ENCODE data around the gene UQCRHL.

The UQCRHL gene

DNA sequence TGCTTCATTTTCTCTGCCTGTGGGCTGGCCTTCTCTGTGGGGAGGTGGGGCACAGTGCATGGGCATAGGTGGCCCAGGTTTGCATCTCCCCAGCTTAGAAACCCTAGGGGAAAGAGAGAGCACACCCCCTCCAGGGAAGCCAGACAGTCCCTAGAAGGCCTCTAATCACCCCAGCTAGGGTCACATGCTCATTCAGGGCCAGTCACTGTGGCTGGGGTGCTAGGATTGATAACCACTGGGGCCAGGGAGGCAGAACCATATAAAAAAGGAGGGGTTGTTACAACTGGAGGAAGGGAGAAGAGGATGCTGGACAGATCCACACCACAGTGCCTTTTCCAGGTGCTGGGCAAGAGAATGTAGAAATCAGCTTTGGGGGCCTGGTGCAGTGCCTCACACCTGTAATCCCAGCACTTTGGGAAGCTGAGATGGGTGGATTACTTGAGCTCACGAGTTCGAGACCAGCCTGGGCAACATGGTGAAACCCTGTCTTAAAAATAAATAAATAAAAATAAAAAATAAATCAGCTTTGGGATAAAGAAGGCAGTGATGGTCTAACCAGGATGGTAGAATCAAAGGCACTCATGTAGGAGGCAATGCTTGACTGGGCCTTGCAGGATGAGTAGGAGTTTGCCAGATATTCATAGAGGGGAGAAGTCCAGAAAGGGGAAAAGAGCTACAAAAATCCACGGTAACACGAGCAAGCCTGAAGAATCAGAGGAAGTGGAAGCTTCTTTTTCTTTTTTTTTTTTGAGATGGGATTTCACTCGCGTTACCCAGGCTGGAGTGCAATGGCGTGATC is 29.3 kb downstream of the UQCRHL start:
- Histone ChIP-seq H3K9ac (ENCODE audit: low read length) (no peak overlapping the region), H3K27me3 (ENCODE audit: low read depth, low read length) (no peaks in the 10 kb centered on the region), H4K20me1 (ENCODE audit: insufficient read depth, low read length) (no peaks in the 10 kb centered on the region), H3K4me2 (ENCODE audit: low read length) (no peak overlapping the region), H3K9me3 (ENCODE audit: insufficient read depth, low read length) (no peaks in the 10 kb centered on the region), H3K4me3 (ENCODE audit: low read length) (no peak overlapping the region), H3K4me1 (ENCODE audit: low read length) (no peaks in the 10 kb centered on the region), H2AFZ (ENCODE audit: low read depth, low read length) (no peak overlapping the region), H3K27ac (ENCODE audit: low read length) (no peak overlapping the region), H3K36me3 (replicated peaks; ENCODE audit: low read depth, low read length) (no peaks in the 10 kb centered on the region), H3K79me2 (ENCODE audit: low read length) (no peaks in the 10 kb centered on the region)
- no peak for TF ChIP-seq EZH2phosphoT487 (IDR thresholded peaks at IDR 0.05; ENCODE audit: low read depth)
- TF ChIP-seq, protein P1, sequence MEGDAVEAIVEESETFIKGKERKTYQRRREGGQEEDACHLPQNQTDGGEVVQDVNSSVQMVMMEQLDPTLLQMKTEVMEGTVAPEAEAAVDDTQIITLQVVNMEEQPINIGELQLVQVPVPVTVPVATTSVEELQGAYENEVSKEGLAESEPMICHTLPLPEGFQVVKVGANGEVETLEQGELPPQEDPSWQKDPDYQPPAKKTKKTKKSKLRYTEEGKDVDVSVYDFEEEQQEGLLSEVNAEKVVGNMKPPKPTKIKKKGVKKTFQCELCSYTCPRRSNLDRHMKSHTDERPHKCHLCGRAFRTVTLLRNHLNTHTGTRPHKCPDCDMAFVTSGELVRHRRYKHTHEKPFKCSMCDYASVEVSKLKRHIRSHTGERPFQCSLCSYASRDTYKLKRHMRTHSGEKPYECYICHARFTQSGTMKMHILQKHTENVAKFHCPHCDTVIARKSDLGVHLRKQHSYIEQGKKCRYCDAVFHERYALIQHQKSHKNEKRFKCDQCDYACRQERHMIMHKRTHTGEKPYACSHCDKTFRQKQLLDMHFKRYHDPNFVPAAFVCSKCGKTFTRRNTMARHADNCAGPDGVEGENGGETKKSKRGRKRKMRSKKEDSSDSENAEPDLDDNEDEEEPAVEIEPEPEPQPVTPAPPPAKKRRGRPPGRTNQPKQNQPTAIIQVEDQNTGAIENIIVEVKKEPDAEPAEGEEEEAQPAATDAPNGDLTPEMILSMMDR (IDR thresholded peaks at IDR 0.05; ENCODE audit: low read depth, low read length) = no peak

- no peak overlapping the region for H3K4me2 ChIP-seq (ENCODE audit: low read length)
- no peak overlapping the region for H3K9ac ChIP-seq (ENCODE audit: low read length)
- H4K20me1 ChIP-seq (ENCODE audit: insufficient read depth, low read length) = no peaks in the 10 kb centered on the region
- H3K27ac ChIP-seq (ENCODE audit: low read length) = no peak overlapping the region
- no peaks in the 10 kb centered on the region for H3K9me3 ChIP-seq (ENCODE audit: insufficient read depth, low read length)
- H3K36me3 ChIP-seq (replicated peaks; ENCODE audit: low read depth, low read length) = no peaks in the 10 kb centered on the region
- H3K79me2 ChIP-seq (ENCODE audit: low read length) = no peaks in the 10 kb centered on the region
- no peaks in the 10 kb centered on the region for H3K4me1 ChIP-seq (ENCODE audit: low read length)
- no peak overlapping the region for H2AFZ ChIP-seq (ENCODE audit: low read depth, low read length)
- H3K4me3 ChIP-seq (ENCODE audit: low read length) = no peak overlapping the region
- TF ChIP-seq, protein P1 (IDR thresholded peaks at IDR 0.05; ENCODE audit: low read depth, low read length) = no peak
- TF ChIP-seq EZH2phosphoT487 (IDR thresholded peaks at IDR 0.05; ENCODE audit: low read depth) = no peak
- no peaks in the 10 kb centered on the region for H3K27me3 ChIP-seq (ENCODE audit: low read depth, low read length)
These were observed 31.7 kb downstream of the UQCRHL start for GRCh38 chr1:15775706-15776105.

DNA sequence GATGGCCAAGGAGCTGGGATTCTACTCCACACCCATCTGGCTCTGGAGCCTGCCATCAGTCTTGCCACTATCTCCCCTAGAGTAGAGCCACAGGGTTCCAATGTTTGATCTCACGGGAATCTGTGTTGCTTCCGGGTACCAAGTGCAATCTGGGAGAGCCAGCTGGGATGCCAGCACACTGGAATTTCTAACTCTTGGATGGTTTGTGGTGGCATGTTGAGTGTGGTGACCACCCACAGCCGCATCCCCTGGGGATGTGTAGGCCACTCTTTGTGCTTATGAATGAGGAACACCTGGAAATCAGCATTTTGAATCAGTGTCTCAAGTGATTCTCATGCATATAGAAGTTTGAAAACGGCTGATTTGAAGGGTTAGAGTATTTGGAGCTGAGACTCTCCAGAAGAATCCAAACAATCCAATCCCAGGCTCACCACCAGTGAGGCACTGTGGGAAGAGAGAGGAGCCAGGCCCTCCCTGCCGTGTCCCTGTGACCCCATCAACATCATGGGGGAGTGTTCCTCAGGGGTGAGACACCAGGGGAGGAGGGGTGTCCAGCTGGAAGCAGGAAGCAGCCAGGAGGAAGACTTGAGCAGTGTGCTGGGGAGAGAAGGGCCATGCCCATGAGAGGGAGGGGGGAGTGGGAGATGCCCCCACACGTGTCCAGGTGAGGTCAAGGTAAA is 35.5 kb downstream of the UQCRHL start:
- TF ChIP-seq, protein P1 (IDR thresholded peaks at IDR 0.05; ENCODE audit: low read depth, low read length) = no peak
- Histone ChIP-seq H3K9ac (ENCODE audit: low read length) (no peak overlapping the region), H3K4me2 (ENCODE audit: low read length) (no peak overlapping the region), H4K20me1 (ENCODE audit: insufficient read depth, low read length) (no peaks in the 10 kb centered on the region), H3K36me3 (replicated peaks; ENCODE audit: low read depth, low read length) (no peaks in the 10 kb centered on the region), H2AFZ (ENCODE audit: low read depth, low read length) (no peak overlapping the region), H3K27ac (ENCODE audit: low read length) (no peak overlapping the region), H3K9me3 (ENCODE audit: insufficient read depth, low read length) (no peaks in the 10 kb centered on the region), H3K4me3 (ENCODE audit: low read length) (no peak overlapping the region), H3K4me1 (ENCODE audit: low read length) (no peaks in the 10 kb centered on the region), H3K79me2 (ENCODE audit: low read length) (no peaks in the 10 kb centered on the region), H3K27me3 (ENCODE audit: low read depth, low read length) (no peaks in the 10 kb centered on the region)

GRCh38 chr1:15770313-15770962 is 37.0 kb downstream of the UQCRHL start:
- TF ChIP-seq, protein P1 (IDR thresholded peaks at IDR 0.05; ENCODE audit: low read depth, low read length) = no peak
- no peak for TF ChIP-seq EZH2phosphoT487 (IDR thresholded peaks at IDR 0.05; ENCODE audit: low read depth)
- no peaks in the 10 kb centered on the region for H3K79me2 ChIP-seq (ENCODE audit: low read length)
- H3K4me3 ChIP-seq (ENCODE audit: low read length) = no peak overlapping the region
- H3K9ac ChIP-seq (ENCODE audit: low read length) = no peak overlapping the region
- H4K20me1 ChIP-seq (ENCODE audit: insufficient read depth, low read length) = no peaks in the 10 kb centered on the region
- H2AFZ ChIP-seq (ENCODE audit: low read depth, low read length) = no peak overlapping the region
- no peak overlapping the region for H3K4me2 ChIP-seq (ENCODE audit: low read length)
- H3K36me3 ChIP-seq (replicated peaks; ENCODE audit: low read depth, low read length) = no peaks in the 10 kb centered on the region
- no peaks in the 10 kb centered on the region for H3K27me3 ChIP-seq (ENCODE audit: low read depth, low read length)
- peaks cover 7% of the 10 kb centered on the region; the same call in 1 of the 2 replicates for H3K4me1 ChIP-seq (ENCODE audit: low read length)
- no peaks in the 10 kb centered on the region for H3K9me3 ChIP-seq (ENCODE audit: insufficient read depth, low read length)
- H3K27ac ChIP-seq (ENCODE audit: low read length) = no peak overlapping the region
